Thyroid gland (tissue), 4 donors: ENCODE measurements around the gene IL7R.

Source experiments
- CTCF ChIP-seq, 6 experiments: fragments of 200-600 bp in 3 of 6; fragments of 450-650 bp in 3 of 6; sonication (generic) in 3 of 6; IDR thresholded peaks; one replicate each; pipeline ENCODE4 v1.5.1; 2016 to 2019; ENCODE audit warnings: antibody characterized with exemption in 6 of 6, mild to moderate bottlenecking in 2 of 6, inconsistent platforms in 1 of 6, moderate library complexity in 1 of 6
- POLR2A ChIP-seq, 2 donors: fragments of 450-650 bp; IDR thresholded peaks; one replicate each; pipeline ENCODE4 v1.6.1; 2017; ENCODE audit warnings: antibody characterized with exemption in 2 of 2, mild to moderate bottlenecking in 2 of 2, moderate library complexity in 1 of 2

- peak in 2 of 6 experiments; percentile 43 to 45 for TF ChIP-seq CTCF (IDR thresholded peaks at IDR 0.05)
- no peak for TF ChIP-seq POLR2A (IDR thresholded peaks at IDR 0.05)
Measured at GRCh38 chr5:35815089-35815936, 41.4 kb upstream of the IL7R start.
